Measurements from ENCODE around the gene RNF11.

Gene RNF11

GRCh38 chr1:51295926-51296325, 59.9 kb downstream of the RNF11 start:
- DNase-seq (ENCODE audit: low read depth in 3 of 3) = no peak

DNA sequence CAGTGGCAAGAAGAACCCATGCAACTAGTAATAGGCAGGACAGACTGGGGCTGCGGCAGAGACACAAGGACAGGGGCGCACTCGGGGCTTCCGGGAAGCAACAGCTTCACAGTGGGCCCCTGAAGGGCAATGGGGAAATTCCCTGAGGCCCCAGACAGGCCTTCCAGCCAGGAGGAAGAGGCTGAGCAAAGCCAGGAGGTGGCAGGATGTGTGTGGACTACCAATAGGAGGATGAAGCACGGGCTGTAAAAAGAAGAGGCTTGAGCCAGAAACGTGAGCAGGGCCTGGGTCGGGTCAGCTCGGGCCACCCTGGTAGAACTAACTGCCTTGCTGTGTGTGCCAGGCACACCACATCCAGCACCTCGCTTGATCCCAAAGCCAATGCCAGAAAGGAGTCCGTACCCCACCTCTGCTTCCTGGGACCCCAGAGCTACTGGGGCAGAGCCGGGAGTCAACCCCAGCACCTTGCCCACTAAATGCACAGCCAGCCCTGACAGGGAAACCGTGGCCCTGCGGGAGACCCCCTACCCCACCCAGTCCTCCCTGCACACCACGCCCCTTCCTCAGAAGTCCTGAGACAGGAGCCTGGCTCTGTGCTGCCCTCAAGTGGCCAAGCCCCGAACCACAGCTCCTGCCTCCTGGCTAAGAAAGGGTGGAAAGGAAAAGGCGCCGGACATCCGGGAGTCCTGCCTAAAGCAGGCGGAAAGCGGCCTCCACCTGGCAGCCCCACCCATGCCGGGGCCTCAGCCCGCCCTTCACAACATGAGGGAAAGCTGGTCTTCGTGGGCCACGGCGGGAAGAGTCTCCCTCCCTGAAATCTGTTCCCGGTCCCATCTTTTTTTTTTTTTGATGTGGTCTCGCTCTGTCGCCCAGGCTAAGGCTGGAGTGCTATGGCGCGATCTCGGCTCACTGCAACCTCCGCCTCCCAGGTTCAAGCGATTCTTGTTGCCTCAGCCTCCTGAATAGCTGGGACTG, 60.6 kb downstream of the RNF11 start:
- DNase-seq (ENCODE audit: low read depth in 3 of 3) = peak; percentile 51 to 84 (median 53)

- DNase-seq (ENCODE audit: low read depth in 3 of 3) = no peak
Observed at GRCh38 chr1:51297401-51298321, 61.6 kb downstream of the RNF11 start.

DNA sequence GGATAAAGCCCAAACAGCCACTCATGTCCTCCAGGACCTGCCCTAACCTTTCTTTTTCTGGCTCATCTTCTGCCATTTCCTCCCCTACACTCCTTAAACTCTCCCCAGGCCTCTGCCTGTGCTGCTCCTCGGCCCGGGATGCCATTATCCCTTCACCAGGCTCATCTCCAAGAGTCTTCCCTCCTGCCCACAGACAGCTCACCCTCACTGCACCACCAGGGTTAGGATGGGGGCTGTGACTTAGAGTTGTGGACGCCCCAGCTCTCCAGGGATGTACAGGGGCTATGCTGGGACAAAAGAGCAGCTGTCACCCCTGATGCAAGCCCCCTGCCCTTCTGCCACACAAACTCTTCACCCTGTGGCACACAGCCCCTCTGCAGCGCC, 62.2 kb downstream of the RNF11 start:
- no peak for DNase-seq (ENCODE audit: low read depth in 3 of 3)

GRCh38 chr1:51299185-51299885, 63.3 kb downstream of the RNF11 start:
- DNase-seq (ENCODE audit: low read depth in 3 of 3) = no peak

DNA sequence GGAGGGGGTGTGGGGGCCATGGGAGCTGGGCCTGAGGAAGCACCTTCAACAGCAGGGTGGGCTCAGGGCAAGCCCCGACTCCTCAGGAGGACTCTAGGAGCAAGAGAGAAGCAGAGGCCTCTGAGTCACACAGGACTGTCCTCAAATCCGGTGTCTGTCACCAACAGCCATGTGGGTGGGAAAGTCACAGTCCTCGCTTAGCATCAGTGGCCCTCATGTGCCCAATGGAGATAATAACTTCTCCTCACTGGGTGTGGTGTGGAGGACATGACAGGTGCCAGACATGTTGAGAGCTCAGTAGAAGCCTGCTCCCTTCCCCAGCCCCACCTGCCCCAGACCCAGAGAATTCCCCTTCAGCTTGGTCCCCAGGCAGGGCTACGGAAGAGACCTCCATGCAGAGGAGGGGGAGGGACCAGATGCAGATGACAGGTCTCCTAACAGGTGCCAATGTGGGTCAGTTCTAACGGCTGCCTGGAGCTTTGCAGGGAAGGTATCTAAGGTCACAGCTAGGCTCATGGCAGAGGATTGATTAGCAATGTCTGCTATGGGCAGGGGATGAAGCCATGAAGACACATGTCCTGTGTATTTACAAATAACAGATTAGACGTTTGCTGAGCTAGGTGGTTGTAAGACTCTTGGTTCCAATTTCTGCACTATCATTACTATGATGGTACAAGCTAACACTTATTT, 64.1 kb downstream of the RNF11 start:
- no peak for DNase-seq (ENCODE audit: low read depth in 3 of 3)

DNA sequence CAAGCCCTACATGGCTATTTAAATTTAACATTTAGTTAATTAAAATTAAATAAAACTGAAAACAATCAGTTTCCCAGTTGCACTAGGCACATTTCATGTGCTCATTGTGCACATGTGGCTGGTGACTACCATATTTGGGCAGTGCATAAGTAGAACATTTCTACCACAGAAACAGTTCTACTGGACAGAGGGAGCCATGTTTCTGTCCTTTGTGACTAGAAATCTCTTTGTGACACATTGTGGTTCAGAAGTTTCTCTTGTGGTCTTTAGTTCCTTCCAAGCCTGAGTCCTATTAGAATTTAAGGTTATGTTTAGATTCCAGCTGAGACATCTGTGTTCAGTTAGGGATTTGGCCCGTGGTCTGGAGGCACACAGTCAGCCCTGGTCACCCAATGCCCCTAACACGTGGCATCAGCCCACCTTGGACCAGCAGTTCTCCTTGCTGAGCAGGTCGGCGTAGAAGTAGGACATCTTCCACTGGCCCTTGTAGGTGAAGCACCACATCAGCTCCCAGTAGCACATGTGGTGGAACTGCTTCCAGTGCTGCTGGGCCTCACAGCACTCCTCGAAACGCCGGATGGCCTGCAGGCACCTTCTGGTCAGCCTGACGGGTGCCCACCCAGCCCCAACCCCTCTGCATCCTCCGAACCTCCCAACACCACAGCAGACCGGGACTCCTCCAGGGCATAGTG, 65.2 kb downstream of the RNF11 start:
- no peak for DNase-seq (ENCODE audit: low read depth in 3 of 3)

GRCh38 chr1:51301844-51302162, 65.7 kb downstream of the RNF11 start:
- DNase-seq (ENCODE audit: low read depth in 3 of 3) = no peak

DNA sequence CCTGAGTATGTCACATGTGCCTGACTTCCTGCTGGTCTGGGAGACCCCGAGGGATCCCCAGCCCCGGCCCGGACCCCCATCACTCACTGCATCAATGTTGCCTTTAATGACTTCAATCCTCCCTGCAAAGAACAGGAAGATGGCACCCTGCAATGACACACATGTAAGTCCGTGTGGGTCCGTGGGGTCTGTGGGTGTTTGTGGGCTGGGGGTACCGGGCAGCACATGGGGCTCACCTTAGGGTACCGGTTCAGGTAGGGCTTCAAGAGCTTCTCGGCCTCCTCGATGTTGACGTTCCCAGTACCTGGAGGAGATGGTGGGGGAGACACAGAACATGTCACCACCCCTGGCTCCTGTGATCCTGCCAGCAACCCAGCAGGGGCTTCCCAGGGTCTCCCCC, 66.2 kb downstream of the RNF11 start:
- no peak for DNase-seq (ENCODE audit: low read depth in 3 of 3)

- DNase-seq (ENCODE audit: low read depth in 3 of 3) = no peak
Observed at GRCh38 chr1:51302746-51303145, 66.7 kb downstream of the RNF11 start.

- no peak for DNase-seq (ENCODE audit: low read depth in 3 of 3)
Observed at GRCh38 chr1:51303315-51303714, 67.2 kb downstream of the RNF11 start.

DNA sequence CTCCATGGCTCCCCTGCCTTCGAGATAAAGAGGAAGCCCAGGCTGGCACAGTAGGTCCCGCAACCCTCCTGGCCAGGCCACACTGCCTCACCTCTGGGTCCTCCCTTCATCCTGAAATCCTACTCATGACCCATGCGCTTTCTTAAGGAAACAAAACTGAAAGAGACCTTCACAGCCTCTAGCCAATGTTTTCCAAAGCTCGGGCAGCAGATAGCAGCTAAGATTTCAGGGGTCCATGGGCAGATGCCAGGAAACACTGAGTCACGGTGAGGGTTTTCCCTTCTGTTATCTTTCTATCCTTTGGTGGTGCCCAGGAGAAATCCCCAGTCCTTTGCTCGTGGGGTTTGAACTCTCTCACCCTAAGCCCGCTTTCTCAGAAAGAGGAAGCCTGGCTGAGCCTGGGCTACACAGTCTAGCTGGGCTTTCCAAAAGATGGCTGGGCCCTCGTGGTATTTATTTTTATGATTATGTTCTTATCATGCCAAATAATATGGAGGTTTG, 67.7 kb downstream of the RNF11 start:
- DNase-seq (ENCODE audit: low read depth in 3 of 3) = peak in 1 of 3 experiments; percentile 23

- DNase-seq (ENCODE audit: low read depth in 3 of 3) = no peak
Observed at GRCh38 chr1:51304360-51304759, 68.3 kb downstream of the RNF11 start.

GRCh38 chr1:51305371-51305823, 69.3 kb downstream of the RNF11 start:
- DNase-seq (ENCODE audit: low read depth in 3 of 3) = no peak

DNA sequence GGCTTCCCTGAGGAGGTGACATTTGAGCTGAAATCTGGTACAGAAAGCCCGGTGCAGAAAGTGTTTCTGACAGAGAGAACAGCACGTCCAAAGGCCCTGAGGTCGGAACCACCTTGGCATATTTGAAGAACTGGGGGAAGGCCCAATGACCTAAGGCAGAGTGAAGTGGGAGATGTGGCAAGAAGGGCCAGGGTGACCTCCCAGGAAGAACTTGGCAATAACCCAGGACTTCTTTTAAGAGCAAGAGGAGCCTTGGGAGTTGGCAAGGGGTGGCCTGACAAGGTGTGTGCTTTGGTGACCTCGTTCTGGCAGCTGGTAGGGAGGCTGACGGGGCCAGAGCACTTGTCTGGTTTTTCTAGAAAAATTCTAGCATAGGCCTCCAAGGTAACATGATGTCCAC, 70.9 kb downstream of the RNF11 start:
- DNase-seq (ENCODE audit: low read depth in 3 of 3) = no peak

- no peak for DNase-seq (ENCODE audit: low read depth in 3 of 3)
Observed at GRCh38 chr1:51308636-51309035, 72.6 kb downstream of the RNF11 start.

- DNase-seq (ENCODE audit: low read depth in 3 of 3) = no peak
Observed at GRCh38 chr1:51309291-51309690, 73.2 kb downstream of the RNF11 start.

GRCh38 chr1:51310871-51311613, 75.0 kb downstream of the RNF11 start:
- no peak for DNase-seq (ENCODE audit: low read depth in 3 of 3)

DNA sequence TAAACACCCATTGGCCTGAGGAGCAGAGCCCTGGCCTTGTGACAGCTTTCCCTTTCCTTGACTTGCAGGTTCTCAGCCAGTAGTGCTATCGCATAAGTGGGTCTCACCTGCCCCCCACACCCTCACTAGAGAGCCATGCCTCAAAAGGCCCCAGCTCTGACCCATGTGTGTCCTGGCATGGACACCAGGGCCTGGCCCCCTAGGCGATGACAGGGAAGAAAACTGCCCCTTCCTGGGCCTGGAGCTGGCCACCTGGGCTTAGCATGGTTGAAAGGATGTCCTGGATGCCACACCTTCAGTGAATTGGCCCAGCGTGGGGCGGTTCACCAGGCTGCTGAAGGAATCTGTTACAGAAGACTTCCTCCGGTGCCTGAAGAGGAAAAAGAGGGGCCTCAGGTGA, 75.8 kb downstream of the RNF11 start:
- DNase-seq (ENCODE audit: low read depth in 3 of 3) = no peak

DNA sequence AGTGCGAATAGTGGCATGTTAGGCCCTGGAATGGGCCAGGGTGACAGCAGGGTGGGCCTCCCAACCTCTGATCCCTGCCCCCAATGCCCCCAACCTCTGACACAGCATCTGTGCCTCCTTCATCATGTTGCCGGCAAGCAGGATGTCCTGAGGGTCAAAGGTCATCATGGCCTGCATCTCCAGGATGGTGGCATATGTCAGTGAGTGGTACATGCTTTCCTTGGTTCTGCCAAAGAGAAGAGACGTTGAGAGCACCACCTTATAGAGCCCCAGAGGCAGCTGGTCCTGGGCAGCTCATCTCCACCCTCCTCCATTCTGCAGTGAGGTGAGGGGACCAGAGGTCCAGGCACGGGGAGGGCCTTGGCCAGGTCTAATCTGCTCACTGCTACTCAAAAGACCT, 76.6 kb downstream of the RNF11 start:
- DNase-seq (ENCODE audit: low read depth in 3 of 3) = no peak

Data from stimulated activated CD4-positive, alpha-beta T cell treated with anti-CD3 and anti-CD28 coated beads, TNF-alpha, amount 100 ng/mL, for 24 hours (primary cell).